ENCODE measurements around the gene HNF4A.
A peak's percentile ranks its signal among the peaks of the same experiment; 100 is the strongest.

GRCh38 chr20:44422083-44422482 lies 66.6 kb downstream of the HNF4A start:
- no peak for TF ChIP-seq CTCF (IDR thresholded peaks at IDR 0.05)
- TF ChIP-seq POLR2A (IDR thresholded peaks at IDR 0.05): no peak
- TF ChIP-seq EP300 (IDR thresholded peaks at IDR 0.05; ENCODE audit: low read depth): no peak
- peak in 2 of 3 donors; percentile 14 to 30 for TF ChIP-seq POLR2AphosphoS5 (IDR thresholded peaks at IDR 0.05)
